Memory B cell (primary cell): Measurements from ENCODE around the gene PLPP7.

ENCODE experiments used
- ATAC-seq: fragments of 150-1000 bp; cut with Tn5 transposase; 2 replicates; pipeline ENCODE4 v1.10.0; 2021; ENCODE audit warnings: low read depth, mild to moderate bottlenecking, moderate library complexity
- DNase-seq, 2 donors: peaks; one replicate each; pipeline ENCODE4 v3.0.0; 2022; ENCODE audit warnings: low spot score in 2 of 2
- H3K27ac Mint-ChIP-seq: one replicate; pipeline ENCODE4 v1.8.0; 2022; ENCODE audit warnings: mild to moderate bottlenecking, moderate library complexity, mixed read lengths
- H3K27me3 Mint-ChIP-seq: one replicate; pipeline ENCODE4 v1.8.0; 2022; ENCODE audit warnings: mixed read lengths
- H3K36me3 Mint-ChIP-seq: one replicate; pipeline ENCODE4 v1.8.0; 2022; ENCODE audit warnings: mild to moderate bottlenecking, mixed read lengths
- H3K4me1 Mint-ChIP-seq: one replicate; pipeline ENCODE4 v1.8.0; 2022; ENCODE audit warnings: mixed read lengths
- H3K4me3 Mint-ChIP-seq: one replicate; pipeline ENCODE4 v1.8.0; 2022; ENCODE audit warnings: mild to moderate bottlenecking, moderate library complexity, mixed read lengths
- H3K9me3 Mint-ChIP-seq: one replicate; pipeline ENCODE4 v1.8.0; 2022; ENCODE audit warnings: mixed read lengths

The PLPP7 gene

DNA sequence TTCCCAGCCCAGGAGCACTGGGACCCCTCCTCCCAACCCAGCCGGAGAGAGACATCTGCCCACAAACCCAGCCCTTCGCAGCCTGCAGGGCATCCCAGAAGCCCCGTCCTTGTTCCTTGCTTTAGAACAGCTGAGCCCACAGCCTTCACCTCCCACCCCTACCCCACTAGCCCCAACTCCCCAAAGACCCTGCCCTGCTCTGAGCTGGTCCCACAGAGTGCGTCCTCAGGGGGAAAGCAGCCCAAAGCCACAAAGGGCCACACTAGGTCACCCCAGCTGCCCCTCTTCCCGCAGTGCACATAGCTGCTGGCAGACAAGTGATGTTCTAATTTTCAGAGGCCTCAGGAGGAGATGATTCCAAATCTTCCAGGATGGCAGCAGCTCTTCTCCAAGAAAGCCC is 8.8 kb downstream of the PLPP7 start:
- no peak overlapping the region for H3K4me3 Mint-ChIP-seq
- ATAC-seq: no peak
- no peak overlapping the region for H3K27ac Mint-ChIP-seq

DNA sequence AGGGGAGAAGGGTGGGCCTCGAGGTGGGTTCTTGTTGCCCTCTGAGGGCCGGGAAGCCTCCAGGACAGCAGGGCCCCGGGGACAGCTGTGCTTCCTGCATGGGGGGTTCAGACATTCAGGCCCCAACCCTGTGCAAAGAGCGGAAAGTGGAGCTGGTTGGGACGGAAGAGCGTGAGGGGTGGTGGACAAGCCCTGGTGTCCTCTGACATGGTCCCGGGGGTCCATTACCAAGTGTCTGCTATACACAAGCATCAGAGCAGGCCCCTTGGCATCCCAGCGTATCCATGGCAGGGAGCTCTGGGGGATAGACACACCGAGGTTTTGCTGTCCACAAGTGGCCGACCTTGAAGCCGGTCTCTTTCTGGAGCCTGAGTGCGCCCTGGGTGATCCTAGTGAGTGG is 9.3 kb downstream of the PLPP7 start:
- H3K9me3 Mint-ChIP-seq: no peaks in the 10 kb centered on the region
- H3K4me1 Mint-ChIP-seq: no peaks in the 10 kb centered on the region
- ATAC-seq: no peak
- no peaks in the 10 kb centered on the region for H3K27me3 Mint-ChIP-seq
- no peaks in the 10 kb centered on the region for H3K36me3 Mint-ChIP-seq
- H3K4me3 Mint-ChIP-seq: no peak overlapping the region
- DNase-seq: no peak
- no peak overlapping the region for H3K27ac Mint-ChIP-seq

More for the DNA sequence above, 8.8 kb downstream of the PLPP7 start:
- no peak for DNase-seq
- Mint-ChIP-seq H3K9me3 (no peaks in the 10 kb centered on the region), H3K36me3 (no peaks in the 10 kb centered on the region), H3K27me3 (no peaks in the 10 kb centered on the region), H3K4me1 (no peaks in the 10 kb centered on the region)

DNA sequence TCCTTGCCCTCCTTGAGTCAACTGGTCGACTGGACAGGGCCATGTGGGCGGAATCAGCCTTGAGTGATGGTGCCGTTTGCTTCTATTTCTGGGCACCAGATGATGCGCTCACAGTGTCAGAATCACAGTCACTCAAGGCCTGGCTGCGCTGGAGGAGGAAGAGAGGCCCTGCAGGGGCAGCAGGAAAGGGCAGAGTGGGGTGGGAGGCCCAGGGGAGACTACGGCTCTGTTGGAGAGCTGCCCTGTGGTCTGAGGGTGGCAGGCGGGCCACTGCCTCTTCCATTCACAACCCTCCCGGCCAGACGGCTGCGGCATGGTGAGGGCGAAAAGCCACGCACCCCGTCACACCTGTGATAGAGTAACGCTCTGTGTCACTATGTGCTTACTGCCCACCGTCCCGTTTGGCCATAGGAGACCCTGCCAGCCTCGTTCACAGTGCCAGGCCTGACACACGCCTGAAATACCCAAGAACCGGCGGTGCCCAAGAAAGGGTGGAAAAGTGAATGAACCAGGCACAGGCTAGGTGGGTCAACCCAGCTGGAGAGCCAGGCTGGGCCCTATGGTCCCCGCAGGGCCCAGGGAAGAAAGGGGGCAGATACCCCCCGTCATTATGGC is 9.9 kb downstream of the PLPP7 start:
- peaks cover 1% of the 10 kb centered on the region for H3K27me3 Mint-ChIP-seq
- no peak overlapping the region for H3K27ac Mint-ChIP-seq
- H3K36me3 Mint-ChIP-seq: no peaks in the 10 kb centered on the region
- H3K4me3 Mint-ChIP-seq: no peak overlapping the region
- no peak for ATAC-seq
- no peaks in the 10 kb centered on the region for H3K9me3 Mint-ChIP-seq
- no peaks in the 10 kb centered on the region for H3K4me1 Mint-ChIP-seq
- DNase-seq: no peak

DNA sequence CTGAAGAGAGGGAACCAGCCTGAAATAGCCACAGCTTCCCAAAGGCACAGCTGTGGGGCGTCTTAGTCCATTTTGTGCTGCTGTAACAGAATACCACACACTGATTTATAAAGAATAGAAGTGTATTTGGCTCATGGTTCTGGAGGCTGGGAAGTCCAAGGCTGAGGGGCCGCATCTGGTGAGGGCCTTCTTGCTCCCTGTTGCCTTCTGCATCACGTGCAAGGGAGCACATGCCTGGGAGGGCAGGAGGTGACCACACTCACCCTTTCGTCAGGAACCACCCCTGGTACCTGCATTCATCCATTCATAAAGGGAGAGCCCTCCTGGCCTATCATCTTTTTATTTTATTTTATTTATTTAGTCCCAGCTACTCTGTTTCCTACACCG is 10.4 kb downstream of the PLPP7 start:
- peaks cover 3% of the 10 kb centered on the region for H3K27me3 Mint-ChIP-seq
- H3K9me3 Mint-ChIP-seq: no peaks in the 10 kb centered on the region
- H3K36me3 Mint-ChIP-seq: no peaks in the 10 kb centered on the region
- H3K4me3 Mint-ChIP-seq: no peak overlapping the region
- H3K27ac Mint-ChIP-seq: no peak overlapping the region
- H3K4me1 Mint-ChIP-seq: no peaks in the 10 kb centered on the region
- DNase-seq (no peak), ATAC-seq (no peak)

DNA sequence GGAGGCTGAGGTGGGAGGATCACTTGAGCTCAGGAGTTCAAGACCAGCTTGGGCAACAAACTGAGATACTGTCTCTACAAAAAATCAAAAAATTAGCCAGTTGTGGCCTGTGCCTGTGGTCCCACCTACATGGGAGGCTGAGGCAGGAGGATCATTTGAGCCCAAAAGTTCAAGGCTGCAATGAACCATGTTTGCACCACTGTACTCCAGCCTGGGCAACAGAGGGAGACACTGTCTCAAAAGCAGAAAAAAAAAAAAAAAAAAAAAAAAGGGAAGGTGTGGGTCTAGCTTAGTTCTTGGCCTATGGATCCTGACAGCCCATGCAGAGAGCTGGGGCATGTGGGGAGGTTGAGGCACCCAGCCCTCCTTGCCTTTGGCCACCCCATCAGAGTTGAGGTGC is 10.9 kb downstream of the PLPP7 start:
- ATAC-seq: no peak
- Mint-ChIP-seq H3K9me3 (no peaks in the 10 kb centered on the region), H3K27ac (no peak overlapping the region), H3K4me1 (no peaks in the 10 kb centered on the region), H3K4me3 (no peak overlapping the region), H3K27me3 (peaks cover 3% of the 10 kb centered on the region), H3K36me3 (no peaks in the 10 kb centered on the region)
- DNase-seq: no peak

DNA sequence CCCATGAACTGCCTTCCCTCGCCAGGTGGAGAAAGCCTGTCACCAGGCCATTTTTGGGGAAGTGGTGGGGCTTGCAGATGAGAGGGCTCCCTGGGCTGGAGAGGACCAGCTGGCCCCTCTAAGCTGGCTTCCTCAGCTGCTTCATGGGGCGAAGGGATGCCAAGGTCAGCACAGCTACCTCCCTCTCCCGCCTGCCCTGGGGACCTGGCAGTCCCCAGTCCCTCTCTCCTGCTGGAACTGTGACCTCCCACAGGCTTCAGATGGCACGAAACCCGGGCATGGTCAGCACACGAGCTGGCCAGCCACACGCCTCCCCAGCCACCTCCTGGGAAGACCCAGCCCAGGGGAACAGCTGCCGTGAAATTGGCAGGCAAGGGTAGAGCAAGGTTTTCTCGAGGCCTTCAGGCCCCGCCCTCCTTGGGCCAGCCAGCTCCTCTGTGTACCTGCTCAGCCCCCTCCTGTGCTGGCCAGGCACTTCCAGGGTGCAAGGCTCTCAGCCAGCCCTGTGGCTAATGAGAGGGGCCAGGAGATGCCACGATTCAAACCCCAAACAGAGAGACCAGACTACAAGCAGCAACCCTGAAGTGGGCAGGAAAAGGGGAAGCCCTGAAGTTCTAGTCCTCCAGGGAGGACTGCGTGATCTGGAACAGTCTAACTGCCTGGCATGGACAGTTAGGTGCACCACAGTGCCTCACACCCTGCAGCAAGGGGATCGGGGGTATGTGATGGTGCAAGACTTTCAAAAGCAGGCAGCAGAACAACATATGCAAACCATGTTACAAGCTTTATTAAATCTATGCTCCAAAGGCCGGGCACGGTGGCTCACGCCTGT is 12.9 kb downstream of the PLPP7 start:
- ATAC-seq: no peak
- peaks cover 6% of the 10 kb centered on the region for H3K27me3 Mint-ChIP-seq

DNA sequence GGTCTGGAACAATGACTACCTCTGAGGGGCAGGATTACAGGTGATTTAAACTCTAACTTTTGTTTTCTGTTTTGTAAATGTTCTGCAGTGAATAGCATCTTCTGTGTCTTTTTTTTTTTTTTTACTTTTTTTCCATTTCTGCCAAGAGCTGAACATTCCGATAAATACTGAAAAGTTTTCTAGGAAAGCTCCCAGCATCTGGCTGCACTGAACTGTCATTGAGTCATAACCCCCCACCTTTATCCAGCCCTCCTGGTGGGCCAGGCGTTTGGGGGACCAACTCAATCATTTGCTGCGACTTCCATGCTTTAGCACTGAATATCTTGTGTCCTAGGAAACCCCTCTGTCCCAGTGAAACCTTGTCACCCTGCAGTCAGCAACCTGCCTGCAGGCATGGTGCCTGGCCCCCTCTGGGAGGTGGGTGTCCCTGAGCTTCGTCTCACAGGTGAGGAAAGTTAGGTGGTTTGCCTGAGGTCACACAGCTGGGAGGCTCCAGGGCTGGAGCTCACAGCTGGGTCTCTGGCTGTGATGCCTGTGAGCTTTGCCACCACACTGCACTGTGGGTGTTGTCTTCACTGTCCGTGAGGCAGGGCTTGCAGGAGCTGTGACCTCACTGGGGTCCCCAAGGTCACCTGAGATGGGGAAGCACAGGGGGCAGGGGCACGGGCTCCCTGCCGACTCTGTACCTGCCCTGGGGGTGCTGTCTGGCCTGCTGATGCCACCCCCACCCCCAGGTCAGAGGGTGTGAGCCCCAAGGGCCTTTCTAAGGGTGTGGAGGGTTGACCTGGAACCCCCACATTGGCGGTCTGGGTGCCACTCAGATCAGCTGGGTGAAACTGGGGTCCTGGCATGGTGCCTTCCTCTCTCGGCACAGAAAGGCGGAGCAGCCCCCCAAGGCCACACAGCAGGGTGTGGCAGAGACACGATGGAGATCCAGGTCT is 14.1 kb downstream of the PLPP7 start:
- H3K9me3 Mint-ChIP-seq: no peaks in the 10 kb centered on the region
- H3K36me3 Mint-ChIP-seq: no peaks in the 10 kb centered on the region
- ATAC-seq: no peak
- H3K27me3 Mint-ChIP-seq: peaks cover 6% of the 10 kb centered on the region
- no peak overlapping the region for H3K4me3 Mint-ChIP-seq
- DNase-seq: no peak
- no peaks in the 10 kb centered on the region for H3K4me1 Mint-ChIP-seq
- no peak overlapping the region for H3K27ac Mint-ChIP-seq

More for the DNA sequence above, 12.9 kb downstream of the PLPP7 start:
- Mint-ChIP-seq H3K36me3 (no peaks in the 10 kb centered on the region), H3K27ac (no peak overlapping the region), H3K9me3 (no peaks in the 10 kb centered on the region), H3K4me3 (no peak overlapping the region), H3K4me1 (no peaks in the 10 kb centered on the region)
- DNase-seq: no peak

DNA sequence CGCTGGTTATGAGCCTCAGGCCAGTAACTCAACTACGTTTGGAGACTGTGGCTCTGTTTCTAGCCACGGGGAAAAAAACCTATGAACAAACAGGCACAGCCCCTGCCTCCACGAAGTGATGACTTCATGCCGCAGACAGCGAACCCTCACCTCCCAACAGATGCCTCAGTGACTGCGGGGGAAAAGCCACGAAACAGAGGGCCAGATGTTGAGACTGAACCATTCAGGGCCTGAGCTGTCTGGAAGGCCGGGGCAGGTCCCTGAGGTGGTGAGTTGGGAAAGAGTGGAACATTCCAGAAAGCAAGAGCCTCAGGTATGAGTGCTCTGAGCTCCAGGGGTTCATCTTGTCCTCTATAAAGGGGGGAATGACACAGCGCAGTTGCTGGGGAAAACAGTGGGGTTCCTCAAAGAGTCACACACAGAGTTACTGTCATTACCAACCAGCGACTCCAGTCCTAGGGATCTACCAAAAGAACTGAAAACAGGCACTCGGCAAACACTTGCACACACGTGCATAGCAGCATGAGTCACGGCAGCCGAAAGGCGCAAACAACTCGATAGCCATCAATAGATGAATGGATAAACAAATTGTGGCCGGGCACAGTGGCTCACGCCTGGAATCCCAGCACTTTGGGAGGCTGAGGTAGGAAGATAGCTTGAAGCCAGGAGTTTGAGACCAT is 15.3 kb downstream of the PLPP7 start:
- DNase-seq (no peak), ATAC-seq (no peak)
- H3K27me3 Mint-ChIP-seq: peaks cover 6% of the 10 kb centered on the region
- no peak overlapping the region for H3K27ac Mint-ChIP-seq
- H3K36me3 Mint-ChIP-seq: no peaks in the 10 kb centered on the region
- no peaks in the 10 kb centered on the region for H3K9me3 Mint-ChIP-seq
- H3K4me1 Mint-ChIP-seq: no peaks in the 10 kb centered on the region
- H3K4me3 Mint-ChIP-seq: no peak overlapping the region

DNA sequence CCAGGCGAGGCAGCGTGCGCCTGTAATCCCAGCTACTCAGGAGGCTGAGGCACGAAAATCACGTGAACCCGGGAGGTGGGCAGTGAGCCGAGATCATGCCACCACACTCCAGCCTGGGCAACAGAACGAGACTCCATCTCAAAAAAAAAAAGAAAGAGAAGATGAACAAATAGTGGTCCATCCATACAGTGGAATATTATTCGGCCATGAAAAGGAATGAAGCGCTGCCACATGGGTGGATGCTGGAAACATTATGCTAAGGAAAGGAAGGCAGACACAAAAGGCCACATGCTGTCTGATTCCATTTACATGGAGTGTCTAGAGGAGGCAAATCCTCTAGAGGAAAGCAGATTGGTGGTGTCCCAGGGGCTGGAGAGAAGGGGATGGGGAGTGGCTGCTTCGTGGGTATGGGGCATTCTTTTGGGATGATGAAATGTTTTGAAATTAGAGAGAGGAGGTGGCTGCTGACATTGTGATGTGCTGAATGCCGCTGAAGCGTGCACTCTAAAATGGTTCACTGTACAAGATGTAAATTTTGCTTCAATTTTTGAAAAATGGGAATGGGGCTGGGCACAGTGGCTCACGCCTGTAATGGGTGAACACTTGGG is 17.0 kb downstream of the PLPP7 start:
- no peak overlapping the region for H3K27ac Mint-ChIP-seq
- no peak for DNase-seq

DNA sequence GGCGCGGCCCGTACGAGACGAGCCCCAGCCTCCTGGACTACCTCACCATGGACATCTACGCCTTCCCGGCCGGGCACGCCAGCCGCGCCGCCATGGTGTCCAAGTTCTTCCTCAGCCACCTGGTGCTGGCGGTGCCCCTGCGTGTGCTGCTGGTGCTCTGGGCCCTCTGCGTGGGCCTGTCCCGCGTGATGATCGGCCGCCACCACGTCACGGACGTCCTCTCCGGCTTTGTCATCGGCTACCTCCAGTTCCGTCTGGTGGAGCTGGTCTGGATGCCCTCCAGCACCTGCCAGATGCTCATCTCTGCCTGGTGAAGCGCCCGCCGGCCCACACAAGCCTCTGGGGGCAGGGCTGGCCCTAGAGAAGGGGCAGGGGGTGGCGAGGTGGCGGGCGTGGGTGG is 18.5 kb downstream of the PLPP7 start:
- Mint-ChIP-seq H3K36me3 (no peaks in the 10 kb centered on the region), H3K27ac (no peak overlapping the region), H3K4me3 (no peak overlapping the region), H3K9me3 (no peaks in the 10 kb centered on the region), H3K4me1 (peaks cover 6% of the 10 kb centered on the region), H3K27me3 (peaks cover 7% of the 10 kb centered on the region)
- ATAC-seq (no peak), DNase-seq (no peak)

More for the DNA sequence above, 17.0 kb downstream of the PLPP7 start:
- H3K4me3 Mint-ChIP-seq: no peak overlapping the region
- no peaks in the 10 kb centered on the region for H3K9me3 Mint-ChIP-seq
- peaks cover 6% of the 10 kb centered on the region for H3K27me3 Mint-ChIP-seq
- H3K36me3 Mint-ChIP-seq: no peaks in the 10 kb centered on the region
- peaks cover 6% of the 10 kb centered on the region for H3K4me1 Mint-ChIP-seq
- no peak for ATAC-seq

DNA sequence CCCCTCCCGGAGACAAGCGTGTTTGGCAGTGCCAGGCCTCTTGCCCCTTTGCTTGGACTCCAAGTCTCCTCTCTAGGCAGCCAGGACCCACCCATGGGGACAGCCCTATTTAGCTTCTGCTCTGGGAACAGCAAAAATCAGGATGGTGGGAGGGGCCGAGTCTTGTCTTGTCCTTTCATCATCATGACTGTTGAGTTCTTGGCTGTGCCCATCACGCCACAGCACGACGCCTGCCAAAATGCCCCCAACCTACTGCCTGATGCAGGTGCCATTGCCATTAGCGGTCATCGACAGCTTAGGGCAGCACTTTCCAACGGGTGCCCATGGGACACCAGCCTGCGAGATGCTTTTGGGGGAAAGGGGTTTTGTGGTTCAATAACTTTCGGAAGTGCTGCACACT is 18.9 kb downstream of the PLPP7 start:
- H3K9me3 Mint-ChIP-seq: no peaks in the 10 kb centered on the region
- ATAC-seq (no peak), DNase-seq (no peak)
- no peaks in the 10 kb centered on the region for H3K36me3 Mint-ChIP-seq
- no peak overlapping the region for H3K27ac Mint-ChIP-seq
- H3K4me1 Mint-ChIP-seq: peaks cover 6% of the 10 kb centered on the region
- peaks cover 7% of the 10 kb centered on the region for H3K27me3 Mint-ChIP-seq
- H3K4me3 Mint-ChIP-seq: no peak overlapping the region

DNA sequence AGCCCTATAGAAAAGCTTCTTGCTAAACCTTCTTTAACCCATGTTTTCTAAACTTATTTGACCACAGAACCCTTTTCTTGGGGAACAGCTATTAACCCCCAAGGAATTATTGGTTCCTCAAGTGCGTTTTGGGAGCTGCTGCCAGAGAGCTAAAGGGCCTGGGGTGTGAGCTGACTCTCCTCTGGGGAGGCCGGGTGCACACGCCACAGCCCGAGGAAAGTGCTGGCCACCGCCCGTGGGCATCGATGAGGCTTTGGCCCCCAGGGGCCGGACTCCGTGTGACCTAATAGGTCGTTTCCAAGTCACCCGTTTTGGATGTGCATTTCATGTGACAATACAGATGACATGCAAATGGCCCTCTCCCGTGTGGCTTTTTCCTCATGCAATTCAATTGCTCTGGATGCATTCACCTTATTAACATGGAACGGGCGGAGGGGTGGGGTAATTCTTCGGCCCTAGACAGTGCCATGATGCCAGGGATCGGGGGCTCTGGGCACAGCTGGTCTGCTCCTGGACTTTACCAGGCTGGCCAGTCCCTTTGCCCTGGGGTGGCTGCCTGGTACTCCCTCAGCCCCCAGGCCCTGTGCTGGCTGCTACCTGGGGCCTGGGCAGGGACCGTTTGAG is 19.5 kb downstream of the PLPP7 start:
- ATAC-seq (no peak), DNase-seq (no peak)
- Mint-ChIP-seq H3K4me1 (peaks cover 6% of the 10 kb centered on the region), H3K27ac (no peak overlapping the region), H3K9me3 (no peaks in the 10 kb centered on the region), H3K4me3 (no peak overlapping the region), H3K36me3 (no peaks in the 10 kb centered on the region), H3K27me3 (peaks cover 7% of the 10 kb centered on the region)
